Lower leg skin (tissue), 3 donors: ENCODE data around the gene LRBA.

Experiments
- POLR2A ChIP-seq, 2 donors: fragments of 450-650 bp; IDR thresholded peaks; one replicate each; pipeline ENCODE4 v1.6.1; 2016 to 2017; ENCODE audit warnings: antibody characterized with exemption in 2 of 2, mild to moderate bottlenecking in 1 of 2, moderate library complexity in 1 of 2
- TF ChIP-seq, protein P1 (sequence below), 3 donors: fragments of 450-650 bp; IDR thresholded peaks; one replicate each; pipeline ENCODE4 v1.5.1; 2016; ENCODE audit warnings: antibody characterized with exemption in 3 of 3, mild to moderate bottlenecking in 3 of 3, moderate library complexity in 2 of 3

DNA sequence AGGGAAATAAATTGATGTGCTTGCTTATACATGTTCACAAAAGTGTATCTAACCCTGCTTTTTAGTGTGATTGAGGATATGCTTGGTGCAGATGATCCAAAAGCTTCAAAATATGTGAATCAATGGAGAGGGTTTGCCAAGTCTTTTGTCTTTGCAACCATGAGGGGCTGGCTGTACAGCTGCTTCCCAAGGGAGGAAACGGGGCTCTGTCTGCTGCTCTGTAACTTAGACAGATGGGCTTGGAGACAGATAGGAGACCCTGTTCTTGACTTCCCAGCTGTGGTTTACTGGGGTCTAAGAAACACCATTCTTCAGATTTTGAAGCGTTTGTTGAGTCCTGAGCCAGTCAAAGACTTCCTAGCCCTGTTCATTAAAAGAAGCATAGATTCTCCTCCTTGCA lies 784.5 kb downstream of the LRBA start:
- TF ChIP-seq, protein P1, sequence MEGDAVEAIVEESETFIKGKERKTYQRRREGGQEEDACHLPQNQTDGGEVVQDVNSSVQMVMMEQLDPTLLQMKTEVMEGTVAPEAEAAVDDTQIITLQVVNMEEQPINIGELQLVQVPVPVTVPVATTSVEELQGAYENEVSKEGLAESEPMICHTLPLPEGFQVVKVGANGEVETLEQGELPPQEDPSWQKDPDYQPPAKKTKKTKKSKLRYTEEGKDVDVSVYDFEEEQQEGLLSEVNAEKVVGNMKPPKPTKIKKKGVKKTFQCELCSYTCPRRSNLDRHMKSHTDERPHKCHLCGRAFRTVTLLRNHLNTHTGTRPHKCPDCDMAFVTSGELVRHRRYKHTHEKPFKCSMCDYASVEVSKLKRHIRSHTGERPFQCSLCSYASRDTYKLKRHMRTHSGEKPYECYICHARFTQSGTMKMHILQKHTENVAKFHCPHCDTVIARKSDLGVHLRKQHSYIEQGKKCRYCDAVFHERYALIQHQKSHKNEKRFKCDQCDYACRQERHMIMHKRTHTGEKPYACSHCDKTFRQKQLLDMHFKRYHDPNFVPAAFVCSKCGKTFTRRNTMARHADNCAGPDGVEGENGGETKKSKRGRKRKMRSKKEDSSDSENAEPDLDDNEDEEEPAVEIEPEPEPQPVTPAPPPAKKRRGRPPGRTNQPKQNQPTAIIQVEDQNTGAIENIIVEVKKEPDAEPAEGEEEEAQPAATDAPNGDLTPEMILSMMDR (IDR thresholded peaks at IDR 0.05): no peak
- TF ChIP-seq POLR2A (IDR thresholded peaks at IDR 0.05): no peak
